Measurements from ENCODE around the gene AKAP13. TPM values are rescaled to one million over a fixed set of nuclear protein-coding genes. Genes with fewer than 3 reads are reported as not detected.

Gene AKAP13
- total RNA-seq, 2 experiments from 2014 or later, result 282 to 304 TPM

DNA sequence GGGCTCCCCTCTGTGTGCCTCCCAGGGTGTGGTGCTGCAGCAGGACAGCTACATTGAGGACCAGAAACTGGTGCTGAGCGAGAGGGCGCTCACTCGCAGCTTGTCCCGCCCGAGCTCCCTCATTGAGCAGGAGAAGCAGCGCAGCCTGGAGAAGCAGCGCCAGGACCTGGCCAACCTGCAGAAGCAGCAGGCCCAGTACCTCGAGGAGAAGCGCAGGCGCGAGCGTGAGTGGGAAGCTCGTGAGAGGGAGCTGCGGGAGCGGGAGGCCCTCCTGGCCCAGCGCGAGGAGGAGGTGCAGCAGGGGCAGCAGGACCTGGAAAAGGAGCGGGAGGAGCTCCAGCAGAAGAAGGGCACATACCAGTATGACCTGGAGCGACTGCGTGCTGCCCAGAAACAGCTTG, 360.6 kb downstream of the AKAP13 start:
- Mint-ChIP-seq H3K4me3 (no peak overlapping the region), H3K4me1 (ENCODE audit: low read depth) (peaks cover 4% of the 10 kb centered on the region), H3K9me3 (no peaks in the 10 kb centered on the region), H3K27ac (no peak overlapping the region), H3K27me3 (no peaks in the 10 kb centered on the region), H3K36me3 (ENCODE audit: low read depth) (peaks cover 98% of the 10 kb centered on the region)
- intact Hi-C loops (cut with DNase I, micrococcal nuclease), result no loop called here
- Histone ChIP-seq H3K36me3 (ENCODE audit: insufficient read depth, low read length) (peaks cover 96% of the 10 kb centered on the region), H3K9me3 (ENCODE audit: control insufficient read depth in 1 of 2, insufficient read depth in 1 of 2, low read length in 2 of 2) (no peaks in the 10 kb centered on the region), H3K4me1 (ENCODE audit: insufficient read depth, low read length) (peaks cover 5% of the 10 kb centered on the region), H3K27me3 (ENCODE audit: control insufficient read depth in 1 of 2, insufficient read depth in 2 of 2, low read length in 2 of 2) (no peaks in the 10 kb centered on the region), H3K27ac (ENCODE audit: low read depth in 1 of 2, low read length in 2 of 2) (no peak overlapping the region), H3K4me3 (ENCODE audit: low read length) (no peak overlapping the region)
- TF ChIP-seq, protein P1, sequence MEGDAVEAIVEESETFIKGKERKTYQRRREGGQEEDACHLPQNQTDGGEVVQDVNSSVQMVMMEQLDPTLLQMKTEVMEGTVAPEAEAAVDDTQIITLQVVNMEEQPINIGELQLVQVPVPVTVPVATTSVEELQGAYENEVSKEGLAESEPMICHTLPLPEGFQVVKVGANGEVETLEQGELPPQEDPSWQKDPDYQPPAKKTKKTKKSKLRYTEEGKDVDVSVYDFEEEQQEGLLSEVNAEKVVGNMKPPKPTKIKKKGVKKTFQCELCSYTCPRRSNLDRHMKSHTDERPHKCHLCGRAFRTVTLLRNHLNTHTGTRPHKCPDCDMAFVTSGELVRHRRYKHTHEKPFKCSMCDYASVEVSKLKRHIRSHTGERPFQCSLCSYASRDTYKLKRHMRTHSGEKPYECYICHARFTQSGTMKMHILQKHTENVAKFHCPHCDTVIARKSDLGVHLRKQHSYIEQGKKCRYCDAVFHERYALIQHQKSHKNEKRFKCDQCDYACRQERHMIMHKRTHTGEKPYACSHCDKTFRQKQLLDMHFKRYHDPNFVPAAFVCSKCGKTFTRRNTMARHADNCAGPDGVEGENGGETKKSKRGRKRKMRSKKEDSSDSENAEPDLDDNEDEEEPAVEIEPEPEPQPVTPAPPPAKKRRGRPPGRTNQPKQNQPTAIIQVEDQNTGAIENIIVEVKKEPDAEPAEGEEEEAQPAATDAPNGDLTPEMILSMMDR (IDR thresholded peaks at IDR 0.05), result no peak
- POLR2A ChIA-PET, result no interaction called here
- DNase-seq (no peak), ATAC-seq (ENCODE audit: poor library complexity) (no peak)
- CTCF ChIA-PET, result interaction anchor here (1.6 kb wide), 1 partner anchor 99 kb away, joined by 6 read pairs; no protein-coding TSS in a partner anchor

DNA sequence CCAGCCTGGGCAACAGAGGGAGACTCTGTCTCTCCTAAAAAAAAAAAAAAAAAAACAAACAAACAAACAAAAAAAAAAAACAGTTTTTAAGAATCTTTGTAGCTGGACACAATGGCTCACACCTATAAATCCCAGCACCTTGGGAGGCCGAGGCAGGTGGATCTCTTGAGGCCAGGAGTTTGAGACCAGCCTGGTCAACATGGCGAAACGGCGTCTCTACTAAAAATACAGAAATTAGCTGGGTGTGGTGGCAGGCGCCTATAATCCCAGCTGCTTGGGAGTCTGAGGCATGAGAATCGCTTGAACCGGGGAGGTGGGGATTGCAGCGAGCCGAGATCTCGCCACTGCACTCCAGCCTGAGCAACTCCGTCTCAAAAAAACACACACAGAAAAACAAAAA, 361.3 kb downstream of the AKAP13 start:
- no peaks in the 10 kb centered on the region for H3K9me3 ChIP-seq (ENCODE audit: control insufficient read depth in 1 of 2, insufficient read depth in 1 of 2, low read length in 2 of 2)
- no peak overlapping the region for H3K4me3 ChIP-seq (ENCODE audit: low read length)
- intact Hi-C loops (cut with DNase I, micrococcal nuclease), result no loop called here
- H3K9me3 Mint-ChIP-seq, result no peaks in the 10 kb centered on the region
- H3K27me3 Mint-ChIP-seq, result no peaks in the 10 kb centered on the region
- peaks cover 96% of the 10 kb centered on the region for H3K36me3 ChIP-seq (ENCODE audit: insufficient read depth, low read length)
- ATAC-seq (ENCODE audit: poor library complexity) (no peak), DNase-seq (no peak)
- POLR2A ChIA-PET, result no interaction called here
- peaks cover 4% of the 10 kb centered on the region for H3K4me1 Mint-ChIP-seq (ENCODE audit: low read depth)
- CTCF ChIA-PET, result interaction anchor here (1.6 kb wide), 1 partner anchor 99 kb away, joined by 6 read pairs; no protein-coding TSS in a partner anchor
- no peak overlapping the region for H3K27ac ChIP-seq (ENCODE audit: low read depth in 1 of 2, low read length in 2 of 2)
- H3K4me3 Mint-ChIP-seq, result no peak overlapping the region
- H3K36me3 Mint-ChIP-seq (ENCODE audit: low read depth), result peaks cover 98% of the 10 kb centered on the region
- TF ChIP-seq, protein P1 (IDR thresholded peaks at IDR 0.05), result no peak
- peaks cover 5% of the 10 kb centered on the region for H3K4me1 ChIP-seq (ENCODE audit: insufficient read depth, low read length)
- no peak overlapping the region for H3K27ac Mint-ChIP-seq
- H3K27me3 ChIP-seq (ENCODE audit: control insufficient read depth in 1 of 2, insufficient read depth in 2 of 2, low read length in 2 of 2), result no peaks in the 10 kb centered on the region

DNA sequence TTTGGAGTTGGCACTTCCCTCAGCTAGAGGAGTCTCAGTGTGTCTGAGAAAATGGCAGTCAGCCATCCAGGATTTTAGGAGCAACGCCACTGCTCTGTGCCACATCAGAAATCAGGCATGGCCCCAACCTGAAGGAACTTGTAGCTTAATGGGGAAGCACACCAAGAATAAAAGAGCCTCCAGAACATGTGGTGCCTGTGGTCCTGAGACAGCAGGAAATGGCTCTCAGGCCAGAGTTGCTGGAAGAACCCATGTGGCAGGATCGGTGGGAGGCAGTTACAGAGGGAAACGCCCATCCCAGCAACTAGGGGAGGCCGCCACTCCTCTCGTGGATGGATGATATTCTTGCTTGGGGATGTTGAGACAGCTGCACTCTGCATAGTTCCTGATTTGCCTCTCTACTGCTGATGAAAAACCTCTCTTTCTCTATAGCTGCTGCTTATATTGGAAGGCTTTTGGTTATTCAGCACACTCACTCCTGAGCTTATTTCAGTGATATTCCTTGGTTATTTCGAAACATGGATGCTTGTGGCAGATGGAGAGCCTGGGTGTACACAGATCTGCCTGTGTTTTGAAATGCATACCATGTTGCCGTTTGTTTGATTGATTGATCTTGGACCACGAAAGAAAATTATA, 361.9 kb downstream of the AKAP13 start:
- H3K27me3 Mint-ChIP-seq, result no peaks in the 10 kb centered on the region
- intact Hi-C loops (cut with DNase I, micrococcal nuclease), result no loop called here
- Histone ChIP-seq H3K27ac (ENCODE audit: low read depth in 1 of 2, low read length in 2 of 2) (no peak overlapping the region), H3K27me3 (ENCODE audit: control insufficient read depth in 1 of 2, insufficient read depth in 2 of 2, low read length in 2 of 2) (no peaks in the 10 kb centered on the region), H3K4me1 (ENCODE audit: insufficient read depth, low read length) (peaks cover 5% of the 10 kb centered on the region), H3K36me3 (ENCODE audit: insufficient read depth, low read length) (peaks cover 95% of the 10 kb centered on the region), H3K4me3 (ENCODE audit: low read length) (no peak overlapping the region), H3K9me3 (ENCODE audit: control insufficient read depth in 1 of 2, insufficient read depth in 1 of 2, low read length in 2 of 2) (no peaks in the 10 kb centered on the region)
- H3K4me3 Mint-ChIP-seq, result no peak overlapping the region
- CTCF ChIA-PET, result interaction anchor here (1.6 kb wide), 1 partner anchor 98 kb away, joined by 6 read pairs; no protein-coding TSS in a partner anchor
- TF ChIP-seq, protein P1 (IDR thresholded peaks at IDR 0.05), result no peak
- peaks cover 4% of the 10 kb centered on the region for H3K4me1 Mint-ChIP-seq (ENCODE audit: low read depth)
- no peak for ATAC-seq (ENCODE audit: poor library complexity)
- H3K9me3 Mint-ChIP-seq, result no peaks in the 10 kb centered on the region
- no peak for DNase-seq
- peaks cover 98% of the 10 kb centered on the region for H3K36me3 Mint-ChIP-seq (ENCODE audit: low read depth)
- POLR2A ChIA-PET, result no interaction called here
- H3K27ac Mint-ChIP-seq, result peak overlapping the region; percentile 53
